ENCODE data around the gene KRT10. TPM values are rescaled to one million over a fixed set of nuclear protein-coding genes. Genes with fewer than 3 reads are reported as not detected.

KRT10 gene
- total RNA-seq, 1 donor, result 2.2 TPM

GRCh38 chr17:40775945-40776344, 46.5 kb downstream of the KRT10 start:
- no peaks in the 10 kb centered on the region for H3K36me3 ChIP-seq (ENCODE audit: insufficient read depth, low read length)
- no peak overlapping the region for H3K4me3 ChIP-seq (ENCODE audit: insufficient read depth, low read length)
- peaks cover 75% of the 10 kb centered on the region for H3K27me3 ChIP-seq (ENCODE audit: insufficient read depth, low read length)
- no peaks in the 10 kb centered on the region for H4K20me1 ChIP-seq (ENCODE audit: insufficient read depth, low read length)
- no peak for DNase-seq (ENCODE audit: insufficient read length, low spot score, missing footprints)
- no peaks in the 10 kb centered on the region for H3K9me3 ChIP-seq (ENCODE audit: low read depth, low read length)
- H2AFZ ChIP-seq (ENCODE audit: low read length), result no peak overlapping the region
- H3K4me1 ChIP-seq (ENCODE audit: insufficient read depth, low read length), result no peaks in the 10 kb centered on the region
- TF ChIP-seq, protein P1, sequence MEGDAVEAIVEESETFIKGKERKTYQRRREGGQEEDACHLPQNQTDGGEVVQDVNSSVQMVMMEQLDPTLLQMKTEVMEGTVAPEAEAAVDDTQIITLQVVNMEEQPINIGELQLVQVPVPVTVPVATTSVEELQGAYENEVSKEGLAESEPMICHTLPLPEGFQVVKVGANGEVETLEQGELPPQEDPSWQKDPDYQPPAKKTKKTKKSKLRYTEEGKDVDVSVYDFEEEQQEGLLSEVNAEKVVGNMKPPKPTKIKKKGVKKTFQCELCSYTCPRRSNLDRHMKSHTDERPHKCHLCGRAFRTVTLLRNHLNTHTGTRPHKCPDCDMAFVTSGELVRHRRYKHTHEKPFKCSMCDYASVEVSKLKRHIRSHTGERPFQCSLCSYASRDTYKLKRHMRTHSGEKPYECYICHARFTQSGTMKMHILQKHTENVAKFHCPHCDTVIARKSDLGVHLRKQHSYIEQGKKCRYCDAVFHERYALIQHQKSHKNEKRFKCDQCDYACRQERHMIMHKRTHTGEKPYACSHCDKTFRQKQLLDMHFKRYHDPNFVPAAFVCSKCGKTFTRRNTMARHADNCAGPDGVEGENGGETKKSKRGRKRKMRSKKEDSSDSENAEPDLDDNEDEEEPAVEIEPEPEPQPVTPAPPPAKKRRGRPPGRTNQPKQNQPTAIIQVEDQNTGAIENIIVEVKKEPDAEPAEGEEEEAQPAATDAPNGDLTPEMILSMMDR (IDR thresholded peaks at IDR 0.05; ENCODE audit: extremely low read depth, low read depth, low read length), result no peak
- no peak overlapping the region for H3K27ac ChIP-seq (ENCODE audit: low read depth, low read length)
- no peak overlapping the region for H3K4me2 ChIP-seq (ENCODE audit: insufficient read depth, low read length)
- no peaks in the 10 kb centered on the region for H3K79me2 ChIP-seq (ENCODE audit: insufficient read depth, low read length)

DNA sequence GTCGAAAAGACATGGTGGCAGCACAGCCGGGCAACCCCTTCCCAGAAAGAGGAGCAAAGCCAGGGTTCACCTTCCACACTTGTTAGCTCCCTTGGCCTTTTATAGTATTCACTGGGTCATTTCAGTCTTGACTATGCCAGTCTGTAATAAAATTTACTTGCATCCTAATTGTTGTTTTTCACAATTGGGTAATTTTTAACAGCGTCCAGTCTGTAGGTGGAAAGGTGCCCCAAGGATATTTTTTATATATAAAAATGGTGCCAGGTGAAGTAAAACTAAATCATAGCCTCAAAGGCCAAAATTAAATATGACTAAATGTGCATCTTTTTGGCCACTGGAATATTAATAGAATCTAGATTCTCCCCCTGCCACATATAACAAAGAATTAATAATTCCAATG, 50.3 kb downstream of the KRT10 start, which contains the start of gene KRT26:
Gene KRT26, minus strand, starts transcription at position 101 of the 400 bp plus-strand sequence. Its CDS starts 88 bp downstream, at position 13.
- no peak for DNase-seq (ENCODE audit: insufficient read length, low spot score, missing footprints)
- no peak within 1 kb of the TSS for H3K4me2 ChIP-seq (ENCODE audit: insufficient read depth, low read length)
- H3K4me1 ChIP-seq (ENCODE audit: insufficient read depth, low read length), result no peaks in the 10 kb centered on the region
- peaks cover 57% of the 10 kb centered on the region for H3K27me3 ChIP-seq (ENCODE audit: insufficient read depth, low read length)
- no peaks in the 10 kb centered on the region for H3K36me3 ChIP-seq (ENCODE audit: insufficient read depth, low read length)
- no peaks in the 10 kb centered on the region for H3K79me2 ChIP-seq (ENCODE audit: insufficient read depth, low read length)
- TF ChIP-seq, protein P1 (IDR thresholded peaks at IDR 0.05; ENCODE audit: extremely low read depth, low read depth, low read length), result no peak
- no peak within 1 kb of the TSS for H3K4me3 ChIP-seq (ENCODE audit: insufficient read depth, low read length)
- no peaks in the 10 kb centered on the region for H4K20me1 ChIP-seq (ENCODE audit: insufficient read depth, low read length)
- H2AFZ ChIP-seq (ENCODE audit: low read length), result no peak within 1 kb of the TSS
- no peak within 1 kb of the TSS for H3K27ac ChIP-seq (ENCODE audit: low read depth, low read length)
- no peaks in the 10 kb centered on the region for H3K9me3 ChIP-seq (ENCODE audit: low read depth, low read length)

Other genes starting within 250 kb of the KRT10 start
- 101 and 107 TPM in 2 replicates for gene SMARCE1, start 174.8 kb downstream of the KRT10 start, total RNA-seq
- gene KRT222, start 157.4 kb downstream of the KRT10 start, total RNA-seq, result under 0.01 TPM in 2 replicates
- gene KRT24, start 118.9 kb downstream of the KRT10 start, total RNA-seq, result not detected in 2 replicates
- gene KRT25, start 67.3 kb downstream of the KRT10 start, total RNA-seq, result not detected in 2 replicates
- not detected in 2 replicates for gene KRT26, start 50.4 kb downstream of the KRT10 start, total RNA-seq
- gene KRT27, start 40.1 kb downstream of the KRT10 start, total RNA-seq, result not detected in 2 replicates
- gene KRT28, start 22.7 kb downstream of the KRT10 start, total RNA-seq, result not detected in 2 replicates
- gene KRT12, start 44.6 kb upstream of the KRT10 start, total RNA-seq, result not detected in 2 replicates
- gene KRT20, start 62.6 kb upstream of the KRT10 start, total RNA-seq, result not detected in 2 replicates
- 0.36 and 0.59 TPM in 2 replicates for gene KRT23, start 115.0 kb upstream of the KRT10 start, total RNA-seq
- 0.36 TPM in 1 of 2 replicates, not detected in the other for gene KRT39, start 144.3 kb upstream of the KRT10 start, total RNA-seq
- under 0.01 TPM in 1 of 2 replicates, not detected in the other for gene KRT40, start 161.7 kb upstream of the KRT10 start, total RNA-seq
- not detected in 2 replicates for gene KRTAP3-3, start 171.6 kb upstream of the KRT10 start, total RNA-seq
- gene KRTAP3-2, start 177.3 kb upstream of the KRT10 start, total RNA-seq, result not detected in 2 replicates
- gene KRTAP3-1, start 186.5 kb upstream of the KRT10 start, total RNA-seq, result not detected in 2 replicates
- 25.0 and 31.8 TPM in 2 replicates for gene KRTAP1-5, start 204.6 kb upstream of the KRT10 start, total RNA-seq
- gene KRTAP1-4, start 207.6 kb upstream of the KRT10 start, total RNA-seq, result not detected in 2 replicates
- not detected in 2 replicates for gene KRTAP1-3, start 212.3 kb upstream of the KRT10 start, total RNA-seq
- 2.2 and 2.4 TPM in 2 replicates for gene KRTAP1-1, start 218.8 kb upstream of the KRT10 start, total RNA-seq
- gene KRTAP2-1, start 224.7 kb upstream of the KRT10 start, total RNA-seq, result not detected in 2 replicates
- gene KRTAP2-2, start 232.6 kb upstream of the KRT10 start, total RNA-seq, result not detected in 2 replicates
- gene KRTAP2-3, start 237.5 kb upstream of the KRT10 start, total RNA-seq, result 0.29 TPM in 1 of 2 replicates, not detected in the other
- not detected in 2 replicates for gene KRTAP2-4, start 243.3 kb upstream of the KRT10 start, total RNA-seq

All from osteoblast (primary cell).